ENCODE results near the gene SLC35F3. TPM values are rescaled to one million over a fixed set of nuclear protein-coding genes. Genes with fewer than 3 reads are reported as not detected.

Gene SLC35F3
- total RNA-seq, 2 donors from 2014 or later: not detected

DNA sequence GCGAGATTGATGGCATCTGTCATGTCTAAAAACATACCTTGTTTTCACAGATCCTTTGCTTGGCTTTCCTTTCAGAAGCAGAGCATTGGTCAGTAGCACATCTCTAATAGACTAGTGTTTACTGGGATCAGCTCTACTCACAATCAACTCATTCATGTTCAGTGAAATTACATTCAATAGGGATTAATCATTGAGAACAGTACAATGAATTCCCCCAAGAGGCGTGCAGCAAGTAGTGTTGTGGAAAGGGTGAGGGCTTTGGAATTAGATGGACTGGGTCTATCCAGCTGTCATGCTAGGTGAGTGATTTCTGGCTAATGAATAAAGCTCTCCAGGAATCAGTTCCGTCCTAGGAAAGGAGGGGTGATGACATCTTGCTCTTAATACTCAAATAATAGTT lies 313.6 kb downstream of the SLC35F3 start:
- H3K27me3 ChIP-seq: peaks cover 0 to 4% of the 10 kb centered on the region in 2 donors

DNA sequence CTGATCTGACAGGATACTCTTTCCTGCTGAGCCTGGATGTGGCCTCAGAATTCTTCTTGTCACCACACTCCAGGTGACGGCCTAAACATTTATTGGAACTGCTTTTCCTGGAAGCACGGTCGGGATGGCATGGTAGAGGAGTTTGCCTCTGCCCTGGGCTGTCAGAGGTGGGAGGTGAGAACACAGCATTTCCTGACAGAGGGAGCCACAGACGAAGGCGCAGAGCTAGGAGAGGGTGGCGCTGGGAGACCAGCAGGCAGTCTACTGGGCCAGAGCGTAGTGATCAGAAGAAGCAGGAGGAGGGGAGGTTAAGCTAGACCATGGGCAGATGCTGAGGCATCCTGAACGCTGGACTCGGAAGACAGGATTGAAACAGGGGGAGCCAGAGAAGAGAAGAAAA lies 315.2 kb downstream of the SLC35F3 start:
- Histone ChIP-seq H3K4me3 (no peak overlapping the region), H3K36me3 (no peaks in the 10 kb centered on the region), H3K27me3 (peaks cover 0 to 3% of the 10 kb centered on the region in 2 donors), H3K9me3 (no peaks in the 10 kb centered on the region), H3K27ac (no peak overlapping the region), H3K4me1 (peaks cover 0 to 3% of the 10 kb centered on the region in 2 donors)
- TF ChIP-seq, protein P1, sequence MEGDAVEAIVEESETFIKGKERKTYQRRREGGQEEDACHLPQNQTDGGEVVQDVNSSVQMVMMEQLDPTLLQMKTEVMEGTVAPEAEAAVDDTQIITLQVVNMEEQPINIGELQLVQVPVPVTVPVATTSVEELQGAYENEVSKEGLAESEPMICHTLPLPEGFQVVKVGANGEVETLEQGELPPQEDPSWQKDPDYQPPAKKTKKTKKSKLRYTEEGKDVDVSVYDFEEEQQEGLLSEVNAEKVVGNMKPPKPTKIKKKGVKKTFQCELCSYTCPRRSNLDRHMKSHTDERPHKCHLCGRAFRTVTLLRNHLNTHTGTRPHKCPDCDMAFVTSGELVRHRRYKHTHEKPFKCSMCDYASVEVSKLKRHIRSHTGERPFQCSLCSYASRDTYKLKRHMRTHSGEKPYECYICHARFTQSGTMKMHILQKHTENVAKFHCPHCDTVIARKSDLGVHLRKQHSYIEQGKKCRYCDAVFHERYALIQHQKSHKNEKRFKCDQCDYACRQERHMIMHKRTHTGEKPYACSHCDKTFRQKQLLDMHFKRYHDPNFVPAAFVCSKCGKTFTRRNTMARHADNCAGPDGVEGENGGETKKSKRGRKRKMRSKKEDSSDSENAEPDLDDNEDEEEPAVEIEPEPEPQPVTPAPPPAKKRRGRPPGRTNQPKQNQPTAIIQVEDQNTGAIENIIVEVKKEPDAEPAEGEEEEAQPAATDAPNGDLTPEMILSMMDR (IDR thresholded peaks at IDR 0.05): no peak
- DNase-seq (ENCODE audit: low spot score): no peak

More for the DNA sequence above, 313.6 kb downstream of the SLC35F3 start:
- Histone ChIP-seq H3K9me3 (no peaks in the 10 kb centered on the region), H3K36me3 (no peaks in the 10 kb centered on the region), H3K27ac (no peak overlapping the region), H3K4me3 (no peak overlapping the region), H3K4me1 (peaks cover 0 to 17% of the 10 kb centered on the region in 2 donors)
- TF ChIP-seq, protein P1 (IDR thresholded peaks at IDR 0.05): no peak
- DNase-seq (ENCODE audit: low spot score): no peak

DNA sequence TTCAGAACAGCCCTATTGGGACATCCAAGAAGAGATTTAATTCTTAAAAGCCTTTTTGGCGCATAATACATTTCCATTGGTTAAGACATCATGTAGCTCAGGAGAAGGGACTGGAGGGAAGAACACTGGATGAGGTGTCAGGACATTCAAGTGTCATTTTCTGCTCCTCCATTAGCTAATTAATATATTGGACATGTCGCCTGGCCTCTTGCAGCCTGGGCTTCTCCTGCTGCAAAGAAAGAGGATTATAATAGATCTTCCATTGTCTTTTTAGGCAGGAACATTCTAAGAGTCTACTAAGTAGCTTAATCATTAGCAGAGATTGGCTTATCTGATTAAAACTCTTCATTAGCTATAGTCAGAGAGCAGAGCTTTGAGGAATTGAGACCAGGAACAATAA lies 317.1 kb downstream of the SLC35F3 start:
- Histone ChIP-seq H3K27ac (no peak overlapping the region), H3K4me1 (no peaks in the 10 kb centered on the region), H3K36me3 (no peaks in the 10 kb centered on the region), H3K9me3 (no peaks in the 10 kb centered on the region), H3K4me3 (no peak overlapping the region), H3K27me3 (no peaks in the 10 kb centered on the region)
- TF ChIP-seq, protein P1 (IDR thresholded peaks at IDR 0.05): no peak
- no peak for DNase-seq (ENCODE audit: low spot score)

DNA sequence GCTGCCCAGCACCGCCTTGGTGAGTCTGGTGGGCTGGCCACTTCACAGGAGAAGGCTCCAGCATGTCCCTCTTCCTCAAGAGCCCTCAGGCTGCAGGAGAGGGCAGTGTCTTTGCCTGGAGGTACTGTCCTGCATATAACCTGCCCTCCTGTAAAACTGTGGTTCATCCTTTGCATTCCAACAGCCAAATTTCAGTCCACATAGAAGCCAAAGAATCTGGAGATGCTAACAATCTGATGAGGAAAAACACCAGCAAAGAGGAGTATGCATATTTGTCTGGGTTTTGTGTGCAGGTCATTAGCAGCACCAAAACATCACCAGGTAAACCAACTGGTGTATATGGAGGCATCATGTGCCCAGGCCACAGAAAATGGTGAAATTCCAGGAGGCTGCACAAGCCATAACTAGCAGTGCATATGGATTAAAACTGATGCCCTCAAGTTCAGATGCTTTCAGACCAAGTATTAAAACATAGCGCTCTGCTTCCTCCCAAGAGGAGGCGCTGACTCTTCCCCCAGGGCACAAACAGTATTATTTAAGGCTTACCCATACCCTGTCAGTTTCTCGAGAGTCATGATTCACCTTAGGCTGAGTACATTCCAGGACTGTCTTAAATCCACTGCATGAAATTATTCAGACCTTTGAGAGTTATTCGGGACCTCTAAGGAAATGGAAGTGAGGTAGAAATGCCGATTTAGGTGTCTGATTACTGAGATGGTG lies 318.2 kb downstream of the SLC35F3 start:
- no peaks in the 10 kb centered on the region for H3K9me3 ChIP-seq
- no peaks in the 10 kb centered on the region for H3K4me1 ChIP-seq
- no peak overlapping the region for H3K4me3 ChIP-seq
- no peaks in the 10 kb centered on the region for H3K36me3 ChIP-seq
- no peak overlapping the region for H3K27ac ChIP-seq
- DNase-seq (ENCODE audit: low spot score): no peak
- TF ChIP-seq, protein P1 (IDR thresholded peaks at IDR 0.05): no peak
- H3K27me3 ChIP-seq: no peaks in the 10 kb centered on the region

DNA sequence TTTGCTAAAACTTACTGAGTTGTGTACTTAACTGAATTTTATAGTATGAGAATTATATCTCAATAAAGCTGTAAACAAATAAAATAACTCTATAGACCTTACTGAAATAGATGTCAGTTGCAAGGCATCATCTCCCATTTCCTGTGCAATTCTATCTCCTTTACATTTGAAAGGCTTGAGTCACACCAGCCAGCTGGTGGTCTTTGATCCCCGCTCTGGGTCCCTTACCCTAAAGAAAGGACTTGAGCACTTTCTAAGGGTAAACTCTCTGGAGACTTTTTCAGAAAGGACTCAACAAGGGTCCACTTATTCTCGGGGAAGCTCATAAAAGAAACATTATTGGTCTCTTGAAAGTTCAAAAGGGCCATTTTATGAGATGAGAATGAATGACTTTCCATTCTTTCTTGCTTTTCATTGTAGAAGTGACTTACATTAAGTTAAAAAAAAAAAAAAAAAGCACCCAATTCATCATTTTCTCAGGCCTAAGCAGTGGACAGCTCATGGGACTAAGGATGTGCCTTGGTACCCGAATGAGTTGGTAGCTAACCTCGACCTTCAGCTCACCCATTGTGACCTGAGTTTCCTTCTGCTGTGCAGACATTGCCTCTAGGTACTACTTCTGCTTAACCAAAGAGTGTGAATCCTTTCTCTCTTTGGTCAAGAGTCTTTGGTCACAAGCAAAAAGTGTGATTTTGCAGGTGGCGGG lies 321.8 kb downstream of the SLC35F3 start:
- H3K4me3 ChIP-seq: no peak overlapping the region
- no peak for DNase-seq (ENCODE audit: low spot score)
- no peak overlapping the region for H3K27ac ChIP-seq
- no peaks in the 10 kb centered on the region for H3K36me3 ChIP-seq
- no peaks in the 10 kb centered on the region for H3K9me3 ChIP-seq
- no peaks in the 10 kb centered on the region for H3K27me3 ChIP-seq
- TF ChIP-seq, protein P1 (IDR thresholded peaks at IDR 0.05): no peak
- H3K4me1 ChIP-seq: no peaks in the 10 kb centered on the region

Data from right atrium auricular region (tissue), 2 donors.